Loucy (cell line): ENCODE measurements around the gene ACAD9.

ENCODE experiments used
- H2AFZ ChIP-seq: fragments of 200-600 bp; sonication (generic); 2 replicates; pipeline ENCODE4 v1.6.0; 2016; ENCODE audit warnings: antibody characterized with exemption, mild to moderate bottlenecking, low read length, moderate library complexity
- H3F3A ChIP-seq: fragments of 200-600 bp; 2 replicates; pipeline ENCODE4 v1.6.0; 2016; ENCODE audit warnings: antibody characterized with exemption, low read depth, mild to moderate bottlenecking
- H3K27me3 ChIP-seq: fragments of 200-600 bp; sonication (generic); 2 replicates; pipeline ENCODE4 v1.6.1; 2014; ENCODE audit warnings: low read length, mild to moderate bottlenecking; ENCODE audit not compliant: insufficient read depth, poor library complexity, severe bottlenecking
- H3K36me3 ChIP-seq: fragments of 200-600 bp; sonication (generic); 2 replicates; pipeline ENCODE4 v1.6.1; 2016; ENCODE audit warnings: low read length; ENCODE audit not compliant: insufficient read depth
- H3K4me1 ChIP-seq: fragments of 200-600 bp; sonication (generic); 2 replicates; pipeline ENCODE4 v1.5.1; 2014; ENCODE audit warnings: low read length, mild to moderate bottlenecking; ENCODE audit not compliant: insufficient read depth, poor library complexity, severe bottlenecking
- H3K4me2 ChIP-seq: fragments of 200-600 bp; sonication (generic); 2 replicates; pipeline ENCODE4 v1.6.0; 2014; ENCODE audit warnings: antibody characterized with exemption, low read length, low read depth, mild to moderate bottlenecking; ENCODE audit not compliant: poor library complexity, severe bottlenecking
- H3K4me3 ChIP-seq: fragments of 200-600 bp; sonication (generic); 2 replicates; pipeline ENCODE4 v1.5.1; 2014; ENCODE audit warnings: low read length, mild to moderate bottlenecking, mixed read lengths; ENCODE audit not compliant: poor library complexity, severe bottlenecking
- H3K79me2 ChIP-seq: fragments of 200-600 bp; sonication (generic); 2 replicates; pipeline ENCODE4 v1.6.1; 2014; ENCODE audit warnings: low read length; ENCODE audit not compliant: insufficient read depth
- H3K9ac ChIP-seq: fragments of 200-600 bp; sonication (generic); 2 replicates; pipeline ENCODE4 v1.6.0; 2014; ENCODE audit warnings: mild to moderate bottlenecking, low read depth, low read length, moderate library complexity; ENCODE audit not compliant: poor library complexity, severe bottlenecking
- H3K9me2 ChIP-seq: fragments of 200-600 bp; sonication (generic); replicated peaks from 2 replicates; pipeline ENCODE4 v1.6.1; 2016; ENCODE audit warnings: low read depth, low read length, mixed read lengths
- H3K9me3 ChIP-seq: fragments of 200-600 bp; sonication (generic); 2 replicates; pipeline ENCODE4 v1.6.1; 2014; ENCODE audit warnings: mild to moderate bottlenecking, antibody characterized with exemption, low read length, low read depth; ENCODE audit not compliant: insufficient read depth
- H4K20me1 ChIP-seq: fragments of 200-600 bp; sonication (generic); 2 replicates; pipeline ENCODE4 v1.6.0; 2014; ENCODE audit warnings: antibody characterized with exemption, low read length, mild to moderate bottlenecking; ENCODE audit not compliant: insufficient read depth, poor library complexity, severe bottlenecking
- EZH2phosphoT487 ChIP-seq: fragments of 200-600 bp; IDR thresholded peaks from 2 replicates; pipeline ENCODE4 v1.6.1; 2018; ENCODE audit warnings: antibody characterized with exemption, mild to moderate bottlenecking, moderate library complexity, borderline replicate concordance
- TF ChIP-seq, protein P1 (sequence below): fragments of 200-600 bp; sonication (generic); conservative IDR thresholded peaks from 2 replicates; pipeline ENCODE4 v1.5.1; 2014; ENCODE audit warnings: mild to moderate bottlenecking, antibody characterized with exemption, low read length

The ACAD9 gene

DNA sequence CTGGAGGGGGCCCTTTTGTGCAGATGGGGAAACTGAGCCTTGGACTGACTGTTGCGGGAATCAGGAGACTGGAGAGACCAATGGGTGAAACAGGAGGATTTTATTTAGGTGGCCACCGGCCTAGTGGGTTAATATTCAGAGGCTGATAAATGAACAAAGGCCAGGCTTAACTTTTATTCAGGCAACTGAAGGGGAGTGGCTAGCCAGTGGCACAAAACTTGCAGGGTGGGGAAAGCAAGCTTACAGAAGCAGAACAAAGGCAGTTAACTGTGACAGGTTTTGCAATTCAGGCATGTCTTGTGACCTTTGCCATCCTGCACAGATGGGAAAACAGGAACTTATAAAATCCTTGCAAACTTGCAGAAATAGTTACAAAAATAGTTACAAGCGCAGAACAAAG lies 24.9 kb upstream of the ACAD9 start:
- H3K4me3 ChIP-seq: no peak overlapping the region
- H4K20me1 ChIP-seq: no peaks in the 10 kb centered on the region
- no peak overlapping the region for H3K4me2 ChIP-seq
- no peaks in the 10 kb centered on the region for H3K36me3 ChIP-seq
- peaks cover 27% of the 10 kb centered on the region for H3K9me3 ChIP-seq
- no peak overlapping the region for H3K9ac ChIP-seq
- H3K27me3 ChIP-seq: no peaks in the 10 kb centered on the region
- TF ChIP-seq, protein P1, sequence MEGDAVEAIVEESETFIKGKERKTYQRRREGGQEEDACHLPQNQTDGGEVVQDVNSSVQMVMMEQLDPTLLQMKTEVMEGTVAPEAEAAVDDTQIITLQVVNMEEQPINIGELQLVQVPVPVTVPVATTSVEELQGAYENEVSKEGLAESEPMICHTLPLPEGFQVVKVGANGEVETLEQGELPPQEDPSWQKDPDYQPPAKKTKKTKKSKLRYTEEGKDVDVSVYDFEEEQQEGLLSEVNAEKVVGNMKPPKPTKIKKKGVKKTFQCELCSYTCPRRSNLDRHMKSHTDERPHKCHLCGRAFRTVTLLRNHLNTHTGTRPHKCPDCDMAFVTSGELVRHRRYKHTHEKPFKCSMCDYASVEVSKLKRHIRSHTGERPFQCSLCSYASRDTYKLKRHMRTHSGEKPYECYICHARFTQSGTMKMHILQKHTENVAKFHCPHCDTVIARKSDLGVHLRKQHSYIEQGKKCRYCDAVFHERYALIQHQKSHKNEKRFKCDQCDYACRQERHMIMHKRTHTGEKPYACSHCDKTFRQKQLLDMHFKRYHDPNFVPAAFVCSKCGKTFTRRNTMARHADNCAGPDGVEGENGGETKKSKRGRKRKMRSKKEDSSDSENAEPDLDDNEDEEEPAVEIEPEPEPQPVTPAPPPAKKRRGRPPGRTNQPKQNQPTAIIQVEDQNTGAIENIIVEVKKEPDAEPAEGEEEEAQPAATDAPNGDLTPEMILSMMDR: no peak
- no peak for TF ChIP-seq EZH2phosphoT487
- no peaks in the 10 kb centered on the region for H3K9me2 ChIP-seq
- H3F3A ChIP-seq: no peaks in the 10 kb centered on the region
- H2AFZ ChIP-seq: no peak overlapping the region
- no peaks in the 10 kb centered on the region for H3K4me1 ChIP-seq
- no peaks in the 10 kb centered on the region for H3K79me2 ChIP-seq

DNA sequence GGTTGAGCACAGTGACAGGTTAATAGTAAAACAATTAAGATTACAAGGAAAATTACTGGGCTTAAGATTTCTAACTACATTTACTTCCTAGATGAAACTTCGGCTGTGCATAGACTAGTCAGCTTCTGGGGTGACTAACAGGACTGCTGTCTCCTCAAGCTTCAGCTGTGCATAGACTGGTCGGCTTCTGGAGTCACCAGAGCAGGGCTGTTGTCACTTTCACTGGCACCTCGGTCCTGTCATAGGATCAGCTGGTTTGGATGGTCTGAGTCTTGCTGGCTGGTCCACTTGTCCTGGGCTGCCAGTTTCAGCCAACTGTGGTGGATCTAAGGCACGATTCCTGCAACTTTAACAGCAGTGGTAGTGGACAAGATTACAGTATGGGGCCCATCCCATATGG lies 23.9 kb upstream of the ACAD9 start:
- TF ChIP-seq, protein P1: no peak
- no peak for TF ChIP-seq EZH2phosphoT487
- H3K4me2 ChIP-seq: no peak overlapping the region
- no peaks in the 10 kb centered on the region for H4K20me1 ChIP-seq
- no peaks in the 10 kb centered on the region for H3K79me2 ChIP-seq
- H3F3A ChIP-seq: no peaks in the 10 kb centered on the region
- H3K4me1 ChIP-seq: no peaks in the 10 kb centered on the region
- H3K9me3 ChIP-seq: peaks cover 33% of the 10 kb centered on the region
- no peak overlapping the region for H3K9ac ChIP-seq
- no peaks in the 10 kb centered on the region for H3K27me3 ChIP-seq
- no peaks in the 10 kb centered on the region for H3K9me2 ChIP-seq
- no peak overlapping the region for H3K4me3 ChIP-seq
- H2AFZ ChIP-seq: no peak overlapping the region
- no peaks in the 10 kb centered on the region for H3K36me3 ChIP-seq

DNA sequence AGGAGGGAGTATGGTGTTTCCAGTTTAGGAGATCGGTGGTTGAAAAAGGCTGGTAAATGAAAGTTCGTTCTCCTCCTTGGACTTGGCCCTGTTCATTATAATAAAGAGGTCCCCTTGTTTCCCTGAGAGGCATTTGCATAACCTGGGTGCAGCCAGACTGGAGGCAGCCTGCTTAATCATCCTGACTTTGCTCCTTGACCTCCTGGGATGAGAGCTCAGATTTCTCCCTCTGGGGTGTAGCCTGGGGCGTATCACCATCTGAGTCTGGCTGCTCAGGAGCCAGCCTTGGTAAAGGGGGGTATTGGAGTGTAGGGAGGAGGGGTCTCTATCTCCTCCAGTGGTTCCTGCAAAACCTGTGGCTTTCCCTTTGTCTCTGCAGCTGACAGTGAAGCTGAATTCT lies 21.3 kb upstream of the ACAD9 start:
- no peak for TF ChIP-seq EZH2phosphoT487
- TF ChIP-seq, protein P1: no peak
- Histone ChIP-seq H3K9ac (no peak overlapping the region), H3K27me3 (no peaks in the 10 kb centered on the region), H3F3A (no peaks in the 10 kb centered on the region), H3K79me2 (no peaks in the 10 kb centered on the region), H3K4me1 (no peaks in the 10 kb centered on the region), H2AFZ (no peak overlapping the region), H3K4me2 (no peak overlapping the region), H3K36me3 (no peaks in the 10 kb centered on the region), H4K20me1 (no peaks in the 10 kb centered on the region), H3K9me3 (peaks cover 37% of the 10 kb centered on the region), H3K9me2 (no peaks in the 10 kb centered on the region), H3K4me3 (no peak overlapping the region)
